ENCODE results near the gene ANKDD1B. TPM values are rescaled to one million over a fixed set of nuclear protein-coding genes. Genes with fewer than 3 reads are reported as not detected.
A peak's percentile ranks its signal among the peaks of the same experiment; 100 is the strongest.

ANKDD1B gene
- total and polyA plus RNA-seq, 9 of the 15 experiments (the other 6 are each of a cell fraction or from before 2014, with no cell fraction given) = 0.04 to 0.29 (median 0.18) TPM; not detected in 1

- Histone ChIP-seq H3K9me1 (ENCODE audit: control insufficient read depth, insufficient read depth, low read length) (no peaks in the 10 kb centered on the region), H3K27ac (ENCODE audit: extremely low read depth, low read depth, low read length) (peak within 1 kb of the TSS; percentile 88), H3K9me3 (replicated peaks; ENCODE audit: control insufficient read depth, insufficient read depth, low read depth, low read length) (no peaks in the 10 kb centered on the region), H3K9ac (ENCODE audit: insufficient read depth in 1 of 2, low read depth in 2 of 2, low read length in 2 of 2) (peak within 1 kb of the TSS; percentile 81 to 96), H4K20me1 (replicated peaks; ENCODE audit: control insufficient read depth, insufficient read depth, low read length) (no peaks in the 10 kb centered on the region), H3K36me3 (ENCODE audit: control insufficient read depth, insufficient read depth, low read length) (peaks cover 27% of the 10 kb centered on the region), H3K27me3 (ENCODE audit: control insufficient read depth in 2 of 2, insufficient read depth in 2 of 2, low read length in 2 of 2) (no peaks in the 10 kb centered on the region), H3K79me2 (ENCODE audit: control insufficient read depth, insufficient read depth, low read length) (peaks cover 43% of the 10 kb centered on the region), H2AFZ (ENCODE audit: low read depth, low read length) (peak within 1 kb of the TSS; percentile 99), H3K4me2 (ENCODE audit: insufficient read depth, low read length) (peak within 1 kb of the TSS; percentile 91), H3K4me1 (replicated peaks in 1 of 2; ENCODE audit: control insufficient read depth in 2 of 2, insufficient read depth in 2 of 2, low read length in 2 of 2) (peaks cover 10 to 24% of the 10 kb centered on the region in 2 experiments), H3K4me3 (peak within 1 kb of the TSS; percentile 56)
- in situ Hi-C loops (cut with MboI) (no loop called here), intact Hi-C loops (cut with micrococcal nuclease) (no loop called here)
- POLR2A ChIA-PET = interaction anchor here (0.6 to 2.3 kb wide), 13 partner anchors 9 to 380 kb away, joined by 3 to 15 read pairs (median 3); partner anchors contain the start of gene HMGCR
- CTCF ChIA-PET (ENCODE audit: low intra/inter-chr PET ratio) = no interaction called here
- peak; percentile 95 for ATAC-seq
- BruUV-seq (replicated peaks) = no TSS peak
- peak; percentile 97 to 99 (median 98) for DNase-seq (ENCODE audit: extremely low read depth in 1 of 4, low spot score in 3 of 4)
- FAIRE-seq = peak; percentile 96
- under 1% methylated on average over 48 of the region's 51 CpGs for WGBS (ENCODE audit: insufficient coverage, low coverage, missing lambda C conversion rate)
- TF ChIP-seq POLR2AphosphoS2 (IDR thresholded peaks at IDR 0.05; ENCODE audit: low read length) = peak; percentile 64; the same call in 1 of the 2 replicates
- no peak for TF ChIP-seq ARHGAP35 (IDR thresholded peaks at IDR 0.05; ENCODE audit: partially characterized antibody)
- no peak for TF ChIP-seq HMG20B (CRISPR knock-in tag; IDR thresholded peaks at IDR 0.05)
- TF ChIP-seq ZC3H11A (IDR thresholded peaks at IDR 0.05; ENCODE audit: low read depth, low read length) = no peak
- TF ChIP-seq, protein P1, sequence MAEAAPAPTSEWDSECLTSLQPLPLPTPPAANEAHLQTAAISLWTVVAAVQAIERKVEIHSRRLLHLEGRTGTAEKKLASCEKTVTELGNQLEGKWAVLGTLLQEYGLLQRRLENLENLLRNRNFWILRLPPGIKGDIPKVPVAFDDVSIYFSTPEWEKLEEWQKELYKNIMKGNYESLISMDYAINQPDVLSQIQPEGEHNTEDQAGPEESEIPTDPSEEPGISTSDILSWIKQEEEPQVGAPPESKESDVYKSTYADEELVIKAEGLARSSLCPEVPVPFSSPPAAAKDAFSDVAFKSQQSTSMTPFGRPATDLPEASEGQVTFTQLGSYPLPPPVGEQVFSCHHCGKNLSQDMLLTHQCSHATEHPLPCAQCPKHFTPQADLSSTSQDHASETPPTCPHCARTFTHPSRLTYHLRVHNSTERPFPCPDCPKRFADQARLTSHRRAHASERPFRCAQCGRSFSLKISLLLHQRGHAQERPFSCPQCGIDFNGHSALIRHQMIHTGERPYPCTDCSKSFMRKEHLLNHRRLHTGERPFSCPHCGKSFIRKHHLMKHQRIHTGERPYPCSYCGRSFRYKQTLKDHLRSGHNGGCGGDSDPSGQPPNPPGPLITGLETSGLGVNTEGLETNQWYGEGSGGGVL (CRISPR knock-in tag; IDR thresholded peaks at IDR 0.05) = no peak
- TF ChIP-seq ZSCAN29 (IDR thresholded peaks at IDR 0.05) = no peak
- no peak for TF ChIP-seq OTX1 (CRISPR knock-in tag; IDR thresholded peaks at IDR 0.05)
- peak; percentile 98 for TF ChIP-seq ZBTB40 (IDR thresholded peaks at IDR 0.05)
- TF ChIP-seq ZBTB40 (CRISPR knock-in tag; IDR thresholded peaks at IDR 0.05) = no peak
- TF ChIP-seq MXI1 (IDR thresholded peaks at IDR 0.05; ENCODE audit: low read depth, low read length) = peak; percentile 74
These were observed 106.0 kb downstream of the ANKDD1B start, which contains the start of gene POC5 for GRCh38 chr5:75717082-75717922. Gene POC5, minus strand, starts transcription at chr5:75717437. Its CDS starts 4,500 bp downstream, at chr5:75712937.

Measured in K562 (cell line).